GM12874 (cell line): Measurements from ENCODE around the gene CKS2.

Experiments used
- CTCF ChIP-seq: IDR thresholded peaks from 2 replicates; pipeline ENCODE4 v1.5.1; 2011; ENCODE audit warnings: low read depth, mild to moderate bottlenecking, control low read depth, low read length, moderate library complexity; ENCODE audit not compliant: insufficient read depth

The CKS2 gene

GRCh38 chr9:89305868-89306267 is 5.1 kb upstream of the CKS2 start:
- no peak for TF ChIP-seq CTCF

- TF ChIP-seq CTCF = no peak
Observed at GRCh38 chr9:89309166-89309565, 1.8 kb upstream of the CKS2 start.

- no peak for TF ChIP-seq CTCF
Observed at GRCh38 chr9:89309608-89310474, 1.2 kb upstream of the CKS2 start.

- TF ChIP-seq CTCF = no peak
Observed at GRCh38 chr9:89311346-89312221, 589 bp downstream of the CKS2 start.

- no peak for TF ChIP-seq CTCF
Observed at GRCh38 chr9:89312222-89312571, 1.2 kb downstream of the CKS2 start.

GRCh38 chr9:89313842-89314241 is 2.8 kb downstream of the CKS2 start:
- TF ChIP-seq CTCF = no peak

- TF ChIP-seq CTCF = no peak
Observed at GRCh38 chr9:89314955-89315354, 4.0 kb downstream of the CKS2 start.
